HG03064 (cell line): ENCODE results near the gene SMARCE1.
"Not testable (repeated sequence)": the region's sequence is repeated elsewhere in the genome, so short reads cannot be mapped to it uniquely, and the experiment has no call there.

Source experiments
- ATAC-seq: cut with Tn5 transposase; IDR thresholded peaks from one replicate; pipeline ENCODE4 v1.9.1; 2021; ENCODE audit warnings: low read depth; ENCODE audit not compliant: unreplicated experiment

Gene SMARCE1

DNA sequence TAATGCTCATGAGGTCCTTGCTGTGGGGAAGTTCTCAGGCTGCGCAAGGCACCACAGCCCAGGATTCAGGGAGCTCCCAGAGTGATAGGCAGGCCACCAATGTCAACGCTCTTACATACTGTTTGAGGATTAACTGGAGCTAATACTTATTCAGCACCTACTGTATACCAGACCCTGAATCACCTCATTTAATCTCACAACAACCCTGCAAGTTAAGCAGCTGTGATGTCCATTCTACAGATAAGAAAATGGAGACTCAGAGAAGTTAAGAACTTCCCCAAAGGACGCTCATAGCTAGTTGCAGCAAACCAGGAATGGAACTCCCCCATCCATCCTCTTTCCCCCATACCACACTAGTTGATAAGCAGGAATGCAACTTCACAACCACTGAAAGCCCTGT, 56.9 kb downstream of the SMARCE1 start:
- no peak for ATAC-seq

DNA sequence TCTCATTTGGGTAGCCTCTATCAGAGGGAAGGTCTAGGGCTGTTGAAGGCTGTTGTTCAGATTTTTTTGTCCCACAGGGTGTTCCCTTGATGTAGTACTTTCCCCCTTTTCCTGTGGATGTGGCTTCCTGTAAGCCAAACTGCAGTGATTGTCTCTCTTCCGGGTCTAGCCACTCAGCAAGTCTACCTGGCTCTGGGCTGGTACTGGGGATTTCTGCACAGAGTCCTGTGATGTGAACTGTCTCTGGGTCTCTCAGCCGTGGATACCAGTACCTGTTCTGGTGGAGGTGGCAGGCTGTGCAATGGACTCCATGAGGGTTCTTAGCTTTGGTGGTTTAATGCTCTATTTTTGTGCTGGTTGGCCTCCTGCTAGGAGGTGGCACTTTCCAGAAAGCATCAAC, 59.1 kb downstream of the SMARCE1 start:
- no peak for ATAC-seq

DNA sequence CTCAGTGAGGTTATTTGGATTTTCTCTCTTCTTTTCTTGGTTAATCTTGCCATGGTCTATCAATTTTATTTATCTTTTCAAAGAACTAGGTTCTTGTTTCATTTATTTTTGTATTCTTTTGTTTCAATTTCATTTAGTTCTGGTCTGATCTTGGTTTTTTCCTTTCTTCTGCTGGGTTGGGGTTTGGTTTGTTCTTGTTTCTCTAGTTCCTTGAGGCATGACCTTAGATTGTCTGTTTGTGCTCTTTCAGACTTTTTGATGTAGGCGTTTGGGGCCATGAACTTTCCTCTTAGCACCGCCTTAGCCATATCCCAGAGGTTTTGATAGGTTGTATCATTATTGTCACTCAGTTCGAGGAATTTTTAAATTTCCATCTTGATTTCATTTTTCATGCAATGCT, 61.4 kb downstream of the SMARCE1 start:
- ATAC-seq, result not testable (repeated sequence)

DNA sequence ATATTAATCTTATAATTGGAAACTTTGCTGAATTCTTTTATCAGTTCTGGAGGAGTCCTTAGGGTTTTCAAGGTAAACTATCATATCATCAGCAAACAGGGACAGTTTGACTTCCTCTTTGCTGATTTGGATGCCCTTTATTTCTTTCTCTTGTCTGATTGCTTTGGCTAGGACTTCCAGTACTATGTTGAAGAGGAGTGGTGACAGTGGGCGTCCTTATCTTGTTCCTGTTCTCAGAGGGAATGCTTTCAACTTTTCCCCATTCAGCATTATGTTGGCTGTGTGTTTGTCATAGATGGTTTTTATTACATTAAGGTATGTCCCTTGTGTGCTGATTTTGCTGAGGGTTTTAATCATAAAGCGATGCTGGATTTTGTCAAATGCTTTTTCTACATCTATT, 62.7 kb downstream of the SMARCE1 start:
- ATAC-seq, result not testable (repeated sequence)

DNA sequence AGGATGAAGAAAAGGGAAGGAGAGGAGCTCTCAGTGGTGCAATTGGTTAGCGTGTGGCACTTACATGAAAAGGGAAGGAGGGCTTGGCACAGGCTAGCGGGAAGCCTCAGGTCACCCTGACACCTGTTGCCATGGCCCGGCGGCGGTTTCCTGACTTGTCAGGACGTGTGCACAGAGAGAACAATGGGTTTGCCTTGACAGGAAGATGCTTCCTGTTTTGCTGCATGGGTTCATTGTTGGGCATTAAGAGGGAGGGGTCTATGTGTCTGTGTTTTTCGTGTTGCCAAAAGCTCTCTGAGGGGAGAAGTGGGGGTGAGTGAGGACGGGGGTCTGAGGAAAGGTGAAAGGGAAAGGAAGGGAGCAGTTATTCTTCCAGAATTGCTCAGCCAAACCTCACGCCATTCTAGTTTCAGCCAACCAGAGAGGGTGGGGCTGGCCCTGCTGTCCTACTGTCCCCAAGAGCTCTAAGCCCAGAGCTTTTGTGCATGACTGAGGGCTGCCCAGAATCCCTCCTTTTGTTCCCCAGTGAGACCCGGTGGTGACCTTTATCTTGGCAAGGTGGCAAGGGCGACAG, 65.2 kb downstream of the SMARCE1 start:
- peak; percentile 82 for ATAC-seq

DNA sequence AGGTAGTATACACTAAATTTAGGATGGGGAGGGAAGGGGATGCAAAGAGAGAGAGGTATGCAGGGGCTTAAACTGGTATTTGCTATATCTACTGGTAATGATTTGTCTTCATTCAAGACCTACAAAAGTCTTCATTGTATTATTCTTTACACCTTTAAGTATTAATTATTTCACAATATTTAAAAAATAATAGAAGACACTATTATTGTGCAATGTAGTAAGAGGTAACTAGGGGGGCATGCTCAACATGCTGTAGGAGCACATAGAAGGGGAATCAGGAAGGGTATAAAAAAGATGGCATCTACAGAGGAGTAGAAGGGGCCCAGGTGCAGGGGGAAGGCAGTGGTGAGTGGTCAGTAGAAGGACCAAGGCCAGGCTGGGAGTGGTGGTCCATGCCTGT, 67.5 kb downstream of the SMARCE1 start:
- no peak for ATAC-seq

DNA sequence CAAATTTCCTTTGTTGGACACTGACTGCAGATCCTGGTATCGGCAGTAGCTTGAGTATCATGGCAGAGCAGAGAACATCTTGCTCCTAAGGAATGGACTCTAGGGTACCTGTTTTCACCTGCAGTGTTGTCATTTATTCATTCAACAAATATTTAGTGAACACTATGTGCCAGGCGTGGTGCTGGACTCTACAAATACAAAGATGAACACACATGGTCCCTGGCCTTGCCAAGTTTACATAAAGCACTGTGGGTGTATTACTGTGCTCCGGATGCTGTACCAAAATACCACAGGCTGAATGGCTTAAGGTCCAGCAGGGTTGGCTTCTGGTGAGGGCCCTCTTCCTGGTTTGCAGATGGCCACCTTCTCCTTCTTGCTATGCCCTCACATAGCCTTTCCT, 68.1 kb downstream of the SMARCE1 start:
- no peak for ATAC-seq

DNA sequence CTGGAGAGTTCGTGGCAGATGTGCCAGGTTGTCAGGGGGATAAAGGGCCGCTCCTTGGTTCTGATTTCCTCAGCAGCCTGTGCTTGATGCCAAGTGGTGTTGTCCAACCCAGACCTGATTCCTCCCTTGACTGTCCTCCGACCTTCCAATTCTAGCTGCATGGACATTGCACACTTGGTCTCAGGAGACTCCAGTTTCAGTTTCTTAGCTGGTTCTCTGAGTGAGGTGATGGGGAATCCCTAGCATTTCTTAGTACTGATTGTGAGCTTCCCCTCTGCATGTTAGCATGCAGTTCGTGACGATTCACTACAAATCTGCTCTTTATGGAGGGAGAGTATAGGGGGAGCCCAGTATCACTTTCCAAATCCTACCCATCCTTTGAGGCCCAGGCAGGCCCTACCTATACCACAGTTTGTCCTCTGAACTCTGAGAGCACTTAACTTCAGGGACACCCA, 70.0 kb downstream of the SMARCE1 start:
- no peak for ATAC-seq

DNA sequence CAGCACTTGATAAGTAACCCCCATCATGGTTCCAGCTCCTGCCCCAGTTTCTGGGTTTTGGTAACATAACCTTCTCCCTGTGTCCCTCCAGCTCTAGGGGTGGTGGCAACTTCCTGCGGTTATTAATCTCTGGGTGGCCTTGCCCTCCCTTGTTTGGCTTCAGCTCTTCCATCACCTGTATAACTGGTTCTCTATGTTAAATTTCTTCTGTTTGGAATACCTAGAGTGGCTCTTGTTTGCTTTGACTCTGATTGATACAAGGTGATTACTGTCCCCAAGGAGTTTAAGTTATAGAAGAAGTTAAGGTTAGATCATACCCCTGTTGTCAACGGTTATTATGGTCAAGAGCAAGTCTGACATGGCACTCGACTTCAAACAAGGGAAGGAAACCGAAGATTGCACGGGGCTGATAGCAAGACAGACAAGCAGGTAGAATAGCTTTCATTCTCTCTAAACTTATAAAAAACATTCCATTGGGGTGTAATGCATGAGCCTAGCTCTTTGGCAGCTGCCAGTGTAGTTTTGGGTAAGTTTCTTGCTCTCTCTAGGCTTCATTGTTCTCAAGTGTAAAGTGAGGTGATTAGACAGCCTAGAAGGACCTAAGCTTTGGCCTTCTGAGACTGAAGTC, 71.4 kb downstream of the SMARCE1 start:
- ATAC-seq, result no peak
